ENCODE results near the gene POLR1D.

The POLR1D gene

DNA sequence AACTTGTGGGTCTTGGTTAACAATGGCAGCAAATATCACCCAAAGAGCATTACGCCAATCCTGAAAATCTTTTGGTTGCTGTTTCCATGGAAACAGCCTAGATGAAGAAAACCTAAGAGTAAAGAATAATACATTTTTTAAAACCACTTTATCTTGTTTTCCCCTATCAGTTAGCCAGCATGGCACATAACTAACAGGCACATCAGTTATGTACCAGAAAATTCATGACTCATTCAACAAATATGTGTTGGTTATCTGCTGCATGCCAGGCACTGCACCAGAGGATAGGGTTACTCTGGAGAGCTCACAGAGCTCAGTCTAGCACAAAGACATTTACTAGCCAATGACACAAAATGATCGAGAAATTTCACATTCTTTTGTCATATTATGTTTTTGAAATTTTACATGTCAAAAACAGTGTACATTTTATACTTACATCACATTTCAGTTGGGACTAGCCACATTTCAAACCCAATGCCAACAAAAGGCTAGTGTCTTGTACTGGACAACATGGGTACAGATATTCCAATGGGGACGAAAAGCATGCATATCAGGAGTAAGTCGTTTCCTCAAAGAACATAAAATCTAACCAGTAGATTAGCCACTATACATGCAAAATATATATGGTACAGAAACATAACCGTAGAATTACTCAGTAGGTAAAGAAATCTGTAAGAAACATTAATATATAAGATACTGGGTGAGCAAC lies 21.7 kb upstream of the POLR1D start:
- TF ChIP-seq, protein P1, sequence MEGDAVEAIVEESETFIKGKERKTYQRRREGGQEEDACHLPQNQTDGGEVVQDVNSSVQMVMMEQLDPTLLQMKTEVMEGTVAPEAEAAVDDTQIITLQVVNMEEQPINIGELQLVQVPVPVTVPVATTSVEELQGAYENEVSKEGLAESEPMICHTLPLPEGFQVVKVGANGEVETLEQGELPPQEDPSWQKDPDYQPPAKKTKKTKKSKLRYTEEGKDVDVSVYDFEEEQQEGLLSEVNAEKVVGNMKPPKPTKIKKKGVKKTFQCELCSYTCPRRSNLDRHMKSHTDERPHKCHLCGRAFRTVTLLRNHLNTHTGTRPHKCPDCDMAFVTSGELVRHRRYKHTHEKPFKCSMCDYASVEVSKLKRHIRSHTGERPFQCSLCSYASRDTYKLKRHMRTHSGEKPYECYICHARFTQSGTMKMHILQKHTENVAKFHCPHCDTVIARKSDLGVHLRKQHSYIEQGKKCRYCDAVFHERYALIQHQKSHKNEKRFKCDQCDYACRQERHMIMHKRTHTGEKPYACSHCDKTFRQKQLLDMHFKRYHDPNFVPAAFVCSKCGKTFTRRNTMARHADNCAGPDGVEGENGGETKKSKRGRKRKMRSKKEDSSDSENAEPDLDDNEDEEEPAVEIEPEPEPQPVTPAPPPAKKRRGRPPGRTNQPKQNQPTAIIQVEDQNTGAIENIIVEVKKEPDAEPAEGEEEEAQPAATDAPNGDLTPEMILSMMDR (IDR thresholded peaks at IDR 0.05; ENCODE audit: poor library complexity, severe bottlenecking): no peak
- Histone ChIP-seq H3K36me3 (ENCODE audit: low read depth) (peaks cover 5% of the 10 kb centered on the region), H3K27ac (ENCODE audit: poor library complexity, severe bottlenecking) (peak overlapping the region; percentile 36), H3K4me1 (ENCODE audit: insufficient read depth, poor library complexity, severe bottlenecking) (peaks cover 17% of the 10 kb centered on the region), H3K9me3 (ENCODE audit: severe bottlenecking) (no peaks in the 10 kb centered on the region), H3K4me3 (ENCODE audit: severe bottlenecking) (no peak overlapping the region), H3K27me3 (ENCODE audit: insufficient read depth, poor library complexity, severe bottlenecking) (no peaks in the 10 kb centered on the region)
- DNase-seq (ENCODE audit: low spot score) (no peak), ATAC-seq (ENCODE audit: low read depth) (peak; percentile 98)

DNA sequence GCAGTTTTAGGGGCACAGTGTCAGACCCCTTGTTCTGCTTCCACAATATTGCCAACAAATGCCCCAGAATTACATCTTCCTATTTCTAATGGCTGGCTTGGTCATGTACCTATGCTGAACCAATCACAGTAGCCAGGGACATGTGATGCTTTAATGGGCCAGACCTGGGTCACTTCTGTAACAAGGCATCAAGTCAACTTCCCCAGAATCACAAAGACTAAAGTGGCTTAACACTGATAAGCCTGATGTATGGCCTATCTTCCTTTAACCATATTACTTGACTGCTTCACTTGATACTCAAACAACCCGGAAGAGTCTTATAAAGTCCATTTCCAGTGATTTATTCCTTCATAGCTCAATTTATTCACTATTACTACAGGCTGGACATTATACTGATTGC lies 21.0 kb upstream of the POLR1D start:
- Histone ChIP-seq H3K9me3 (ENCODE audit: severe bottlenecking) (no peaks in the 10 kb centered on the region), H3K4me3 (ENCODE audit: severe bottlenecking) (no peak overlapping the region), H3K4me1 (ENCODE audit: insufficient read depth, poor library complexity, severe bottlenecking) (peaks cover 19% of the 10 kb centered on the region), H3K27ac (ENCODE audit: poor library complexity, severe bottlenecking) (peak overlapping the region; percentile 36), H3K27me3 (ENCODE audit: insufficient read depth, poor library complexity, severe bottlenecking) (no peaks in the 10 kb centered on the region), H3K36me3 (ENCODE audit: low read depth) (peaks cover 5% of the 10 kb centered on the region)
- TF ChIP-seq, protein P1 (IDR thresholded peaks at IDR 0.05; ENCODE audit: poor library complexity, severe bottlenecking): no peak
- DNase-seq (ENCODE audit: low spot score) (no peak), ATAC-seq (ENCODE audit: low read depth) (no peak)

DNA sequence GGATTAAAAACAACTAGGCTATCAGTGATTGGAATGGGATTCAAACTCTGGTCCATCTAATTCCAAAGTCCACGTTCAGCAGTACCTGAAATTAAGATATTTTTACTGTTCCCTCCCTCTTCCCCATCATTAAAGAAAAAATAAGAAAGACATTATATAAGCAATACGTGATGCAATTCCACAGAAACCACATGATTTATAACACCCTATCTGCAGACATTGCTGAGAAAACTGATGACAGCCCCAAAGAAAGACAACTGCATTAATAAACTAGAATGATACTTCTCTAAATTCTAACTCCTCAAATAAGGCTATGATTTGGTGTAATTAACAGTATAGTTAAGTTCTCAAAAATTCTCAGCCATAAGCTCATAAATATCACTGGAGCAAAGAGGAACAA lies 20.5 kb upstream of the POLR1D start:
- Histone ChIP-seq H3K27ac (ENCODE audit: poor library complexity, severe bottlenecking) (no peak overlapping the region), H3K4me3 (ENCODE audit: severe bottlenecking) (no peak overlapping the region), H3K27me3 (ENCODE audit: insufficient read depth, poor library complexity, severe bottlenecking) (no peaks in the 10 kb centered on the region), H3K9me3 (ENCODE audit: severe bottlenecking) (no peaks in the 10 kb centered on the region), H3K4me1 (ENCODE audit: insufficient read depth, poor library complexity, severe bottlenecking) (peaks cover 23% of the 10 kb centered on the region), H3K36me3 (ENCODE audit: low read depth) (peaks cover 5% of the 10 kb centered on the region)
- ATAC-seq (ENCODE audit: low read depth) (no peak), DNase-seq (ENCODE audit: low spot score) (no peak)
- TF ChIP-seq, protein P1 (IDR thresholded peaks at IDR 0.05; ENCODE audit: poor library complexity, severe bottlenecking): no peak

DNA sequence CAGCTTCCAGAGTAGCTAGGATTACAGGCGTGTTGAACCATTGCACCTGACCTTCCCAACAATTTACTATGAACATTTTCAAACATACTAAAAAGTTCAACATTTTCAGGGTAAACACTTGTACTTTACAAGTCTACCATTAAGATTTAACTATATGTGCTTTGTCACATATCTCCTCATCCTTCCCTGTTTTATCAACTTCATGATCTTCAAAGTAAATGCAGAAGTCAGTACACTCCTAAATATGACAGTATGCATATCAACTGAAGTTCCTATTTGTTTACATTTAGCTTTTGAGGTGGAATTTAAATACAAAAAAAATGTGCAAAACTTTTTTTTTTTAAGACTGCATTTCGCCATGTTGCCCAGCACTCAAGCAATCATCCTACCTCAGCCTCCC lies 19.9 kb upstream of the POLR1D start:
- TF ChIP-seq, protein P1 (IDR thresholded peaks at IDR 0.05; ENCODE audit: poor library complexity, severe bottlenecking): no peak
- H3K4me3 ChIP-seq (ENCODE audit: severe bottlenecking): no peak overlapping the region
- H3K27me3 ChIP-seq (ENCODE audit: insufficient read depth, poor library complexity, severe bottlenecking): no peaks in the 10 kb centered on the region
- ATAC-seq (ENCODE audit: low read depth): no peak
- H3K9me3 ChIP-seq (ENCODE audit: severe bottlenecking): no peaks in the 10 kb centered on the region
- peaks cover 27% of the 10 kb centered on the region for H3K4me1 ChIP-seq (ENCODE audit: insufficient read depth, poor library complexity, severe bottlenecking)
- DNase-seq (ENCODE audit: low spot score): no peak
- H3K36me3 ChIP-seq (ENCODE audit: low read depth): peaks cover 5% of the 10 kb centered on the region
- no peak overlapping the region for H3K27ac ChIP-seq (ENCODE audit: poor library complexity, severe bottlenecking)

DNA sequence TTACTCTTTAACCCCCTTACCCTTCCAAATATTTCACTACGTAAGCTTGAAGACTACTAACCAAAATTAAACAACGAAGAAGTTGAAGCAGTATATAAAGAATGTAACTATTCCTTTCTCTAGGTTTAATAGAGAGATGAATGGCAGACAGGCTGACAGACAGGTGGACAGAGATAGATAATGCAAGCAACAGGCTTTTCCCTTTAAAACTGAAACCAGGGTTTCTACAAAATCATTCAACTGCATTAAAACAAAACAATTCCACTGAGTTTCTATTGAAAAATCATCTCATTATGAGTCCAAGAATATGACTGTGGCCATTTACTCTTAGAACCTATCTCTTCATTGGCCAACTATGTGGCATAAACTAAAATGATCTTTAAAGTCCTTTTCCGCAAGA lies 16.6 kb upstream of the POLR1D start:
- H3K36me3 ChIP-seq (ENCODE audit: low read depth): peaks cover 5% of the 10 kb centered on the region
- H3K9me3 ChIP-seq (ENCODE audit: severe bottlenecking): no peaks in the 10 kb centered on the region
- H3K4me3 ChIP-seq (ENCODE audit: severe bottlenecking): no peak overlapping the region
- no peak overlapping the region for H3K27ac ChIP-seq (ENCODE audit: poor library complexity, severe bottlenecking)
- TF ChIP-seq, protein P1 (IDR thresholded peaks at IDR 0.05; ENCODE audit: poor library complexity, severe bottlenecking): no peak
- no peak for DNase-seq (ENCODE audit: low spot score)
- H3K4me1 ChIP-seq (ENCODE audit: insufficient read depth, poor library complexity, severe bottlenecking): peaks cover 29% of the 10 kb centered on the region
- H3K27me3 ChIP-seq (ENCODE audit: insufficient read depth, poor library complexity, severe bottlenecking): no peaks in the 10 kb centered on the region
- no peak for ATAC-seq (ENCODE audit: low read depth)
